Fibroblast of villous mesenchyme (primary cell): Measurements from ENCODE around the gene RAD51B. TPM values are rescaled to one million over a fixed set of nuclear protein-coding genes. Genes with fewer than 3 reads are reported as not detected.

ENCODE experiments used
- DNase-seq: peaks from one replicate; pipeline ENCODE4 v3.0.0-alpha.2; 2010; ENCODE audit warnings: low read depth
- H3K4me3 ChIP-seq: 2 replicates; pipeline ENCODE4 v1.5.1; 2011; ENCODE audit warnings: low read depth, mild to moderate bottlenecking, low read length
- CTCF ChIP-seq: IDR thresholded peaks from 2 replicates; pipeline ENCODE4 v1.5.1; 2012; ENCODE audit warnings: low read depth, mild to moderate bottlenecking, low read length; ENCODE audit not compliant: insufficient read depth
- total RNA-seq: library from RNA; depleted of rRNA; stranded (reverse); fragments of >200 nt; gene quantifications from 2 replicates; pipeline ENCODE4 v1.2.3, GENCODE V29; 2012

Gene RAD51B
- total RNA-seq, 1 donor = 22.0 TPM

GRCh38 chr14:68211886-68212285 lies 392.3 kb downstream of the RAD51B start:
- peak; percentile 11 for DNase-seq
- H3K4me3 ChIP-seq = no peak overlapping the region
- no peak for TF ChIP-seq CTCF

DNA sequence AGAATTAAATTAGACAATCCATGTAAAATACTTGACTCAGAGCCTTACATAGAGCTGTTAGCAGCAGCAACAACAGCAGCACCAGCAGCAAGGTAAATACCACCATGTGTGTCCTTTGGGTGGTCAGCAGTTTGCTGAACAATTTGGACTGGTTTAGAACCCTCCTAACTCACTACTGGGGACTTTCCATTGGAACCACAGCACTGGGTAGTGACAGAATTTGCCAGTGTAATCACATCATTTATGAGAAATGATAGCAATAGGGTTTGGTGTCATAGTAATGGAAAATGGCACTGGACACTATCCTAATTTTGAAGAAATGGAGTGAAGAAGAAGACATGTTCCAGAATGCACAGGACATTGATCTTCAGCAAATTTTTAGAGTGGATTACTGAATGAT lies 392.8 kb downstream of the RAD51B start:
- DNase-seq = no peak
- no peak overlapping the region for H3K4me3 ChIP-seq
- TF ChIP-seq CTCF = no peak

GRCh38 chr14:68214431-68214830 lies 394.9 kb downstream of the RAD51B start:
- DNase-seq = no peak
- H3K4me3 ChIP-seq = no peak overlapping the region
- TF ChIP-seq CTCF = no peak

DNA sequence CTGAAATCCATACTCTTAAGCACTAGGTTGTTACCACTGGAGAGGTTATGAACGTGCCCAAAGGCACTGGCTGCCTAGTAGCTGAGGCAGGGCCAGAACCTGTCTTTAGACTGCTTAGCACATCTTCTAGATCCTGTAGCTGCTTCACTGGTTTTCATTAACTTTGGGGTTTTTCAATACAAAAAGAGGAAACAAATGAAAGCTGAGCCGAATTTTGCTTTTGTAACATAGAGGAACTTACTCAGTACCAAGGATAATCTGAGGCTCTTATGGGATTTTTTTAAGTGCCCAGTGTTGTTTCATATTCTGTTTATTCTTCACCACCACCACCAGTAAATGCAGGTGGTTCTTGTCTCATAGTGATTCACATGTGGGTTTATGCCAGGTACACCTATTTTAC lies 396.1 kb downstream of the RAD51B start:
- no peak for TF ChIP-seq CTCF
- DNase-seq = no peak
- no peak overlapping the region for H3K4me3 ChIP-seq

DNA sequence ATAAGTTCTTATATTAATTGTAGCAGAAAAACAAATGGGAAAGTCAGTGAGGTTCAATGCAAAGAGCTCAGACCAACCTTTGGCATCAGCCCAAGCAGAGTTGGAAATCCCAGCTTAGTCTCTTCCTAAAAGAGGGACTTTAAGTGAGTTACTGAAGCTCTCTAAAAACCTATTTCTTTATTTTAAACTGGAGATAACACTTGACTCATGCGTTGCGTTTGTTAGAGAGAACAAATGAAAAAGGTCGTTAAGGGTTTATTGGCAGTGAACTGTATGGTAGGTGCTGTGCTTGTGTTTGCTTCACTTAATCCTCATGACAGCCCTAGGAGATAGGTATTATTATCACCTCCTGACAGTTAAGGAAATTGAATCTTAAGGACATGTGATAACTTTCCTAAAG lies 396.5 kb downstream of the RAD51B start:
- peak; percentile 55 for DNase-seq
- H3K4me3 ChIP-seq = no peak overlapping the region
- TF ChIP-seq CTCF = no peak

DNA sequence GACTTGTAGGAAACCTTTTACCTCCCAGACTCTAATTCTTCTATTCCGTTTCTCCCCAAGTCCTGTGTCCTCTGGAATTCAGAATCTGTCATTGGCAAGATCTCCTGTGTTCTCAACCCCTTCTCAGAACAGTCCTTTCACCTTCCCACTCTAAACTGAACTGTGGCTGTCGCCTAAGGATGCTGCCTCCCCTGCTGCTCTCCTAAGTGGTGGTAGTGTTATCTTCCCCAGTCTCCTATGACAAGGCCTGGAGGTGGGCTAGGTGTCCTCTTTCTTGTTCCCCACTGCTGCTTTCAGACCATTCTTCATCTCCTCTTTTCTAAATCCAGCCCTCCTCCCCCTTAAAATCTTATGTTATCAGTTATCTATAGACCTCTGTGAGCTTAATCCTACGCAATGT lies 397.4 kb downstream of the RAD51B start:
- DNase-seq = no peak
- no peak overlapping the region for H3K4me3 ChIP-seq
- TF ChIP-seq CTCF = no peak

- DNase-seq = peak; percentile 79
- H3K4me3 ChIP-seq = no peak overlapping the region
- no peak for TF ChIP-seq CTCF
These were observed 398.3 kb downstream of the RAD51B start for GRCh38 chr14:68217791-68218340.
